Raji (cell line): Measurements from ENCODE around the gene POLR2E.
A peak's percentile ranks its signal among the peaks of the same experiment; 100 is the strongest.

ENCODE experiments used
- POLR2A ChIP-seq: IDR thresholded peaks from 2 replicates; pipeline ENCODE4 v1.6.1; 2011; ENCODE audit warnings: low read depth, low read length, control low read depth; ENCODE audit not compliant: insufficient read depth

POLR2E gene

DNA sequence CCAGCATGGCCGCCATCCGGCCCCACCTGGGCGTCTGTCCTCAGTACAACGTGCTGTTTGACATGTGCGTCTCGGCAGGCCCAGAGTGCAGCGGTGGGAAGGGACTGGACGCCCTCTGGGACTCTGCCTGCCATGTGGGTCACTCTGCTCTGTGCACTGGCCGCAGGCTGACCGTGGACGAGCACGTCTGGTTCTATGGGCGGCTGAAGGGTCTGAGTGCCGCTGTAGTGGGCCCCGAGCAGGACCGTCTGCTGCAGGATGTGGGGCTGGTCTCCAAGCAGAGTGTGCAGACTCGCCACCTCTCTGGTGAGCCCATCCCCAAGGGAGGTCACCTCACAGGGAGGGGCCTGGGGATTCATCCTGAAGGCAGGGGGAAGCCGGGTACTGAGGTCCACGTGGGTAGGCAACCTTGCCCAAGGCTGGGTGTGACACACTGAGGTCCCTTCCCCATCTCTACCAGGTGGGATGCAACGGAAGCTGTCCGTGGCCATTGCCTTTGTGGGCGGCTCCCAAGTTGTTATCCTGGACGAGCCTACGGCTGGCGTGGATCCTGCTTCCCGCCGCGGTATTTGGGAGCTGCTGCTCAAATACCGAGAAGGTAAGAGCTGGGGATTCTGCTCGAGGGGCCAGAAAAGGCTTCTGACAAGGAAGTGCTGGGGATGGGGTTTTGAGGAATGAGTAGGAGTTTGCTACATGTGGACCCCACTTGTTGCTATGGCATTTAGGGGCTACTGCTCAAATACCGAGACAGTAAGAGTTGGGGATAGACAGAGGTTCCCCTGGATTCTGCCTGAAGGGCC is 44.0 kb downstream of the POLR2E start:
- no peak for TF ChIP-seq POLR2A

DNA sequence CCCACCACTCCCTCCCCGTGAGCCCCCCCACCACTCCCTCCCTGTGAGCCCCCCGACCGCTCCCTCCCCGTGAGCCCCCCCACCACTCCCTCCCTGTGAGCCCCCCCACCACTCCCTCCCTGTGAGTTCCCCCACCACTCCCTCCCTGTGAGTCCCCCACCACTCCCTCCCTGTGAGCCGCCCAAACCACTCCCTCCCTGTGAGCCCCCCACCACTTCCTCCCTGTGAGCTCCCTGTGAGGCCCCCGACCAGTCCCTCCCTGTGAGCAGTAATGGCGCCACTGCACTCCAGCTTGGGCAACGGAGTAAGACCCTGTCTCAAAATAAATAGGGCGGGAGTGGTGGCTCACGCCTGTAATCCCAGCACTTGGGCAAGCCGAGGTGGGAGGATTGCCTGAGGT is 45.4 kb downstream of the POLR2E start:
- TF ChIP-seq POLR2A: no peak

DNA sequence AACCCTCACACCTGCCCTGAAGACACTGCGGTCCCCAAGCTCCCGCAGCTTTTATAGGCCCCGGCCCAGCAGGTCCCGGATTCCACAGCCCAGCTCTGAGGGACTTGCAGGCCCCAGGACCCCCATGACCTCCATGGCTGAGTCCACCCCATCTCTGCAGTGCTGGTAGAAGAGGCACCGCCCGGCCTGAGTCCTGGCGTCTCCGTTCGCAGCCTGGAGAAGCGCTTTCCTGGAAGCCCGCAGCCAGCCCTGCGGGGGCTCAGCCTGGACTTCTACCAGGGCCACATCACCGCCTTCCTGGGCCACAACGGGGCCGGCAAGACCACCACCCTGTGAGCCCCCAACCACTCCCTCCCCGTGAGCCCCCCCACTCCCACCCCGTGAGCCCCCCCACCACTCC is 46.1 kb downstream of the POLR2E start:
- no peak for TF ChIP-seq POLR2A

DNA sequence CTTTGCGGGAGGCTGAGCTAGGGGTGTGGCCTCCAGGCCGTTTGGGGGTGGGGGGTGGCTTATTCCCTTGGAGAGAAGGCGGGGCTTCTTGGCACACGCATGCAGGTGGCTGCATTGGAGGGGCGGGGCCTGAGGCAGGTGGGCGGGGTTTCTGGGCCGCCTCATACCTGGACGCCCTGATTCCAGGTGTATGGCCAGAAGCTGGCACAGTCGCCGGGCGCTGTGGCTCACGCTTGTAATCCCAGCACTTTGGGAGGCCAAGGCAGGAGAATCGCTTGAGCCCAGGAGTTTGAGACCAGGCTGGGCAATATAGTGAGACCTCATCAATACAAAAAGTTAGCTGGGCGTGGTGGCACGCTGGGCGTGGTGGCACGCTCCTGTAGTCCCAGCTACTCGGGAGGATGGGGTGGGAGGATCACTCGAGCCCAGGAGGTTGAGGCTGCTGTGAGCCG is 47.5 kb downstream of the POLR2E start:
- TF ChIP-seq POLR2A: no peak

DNA sequence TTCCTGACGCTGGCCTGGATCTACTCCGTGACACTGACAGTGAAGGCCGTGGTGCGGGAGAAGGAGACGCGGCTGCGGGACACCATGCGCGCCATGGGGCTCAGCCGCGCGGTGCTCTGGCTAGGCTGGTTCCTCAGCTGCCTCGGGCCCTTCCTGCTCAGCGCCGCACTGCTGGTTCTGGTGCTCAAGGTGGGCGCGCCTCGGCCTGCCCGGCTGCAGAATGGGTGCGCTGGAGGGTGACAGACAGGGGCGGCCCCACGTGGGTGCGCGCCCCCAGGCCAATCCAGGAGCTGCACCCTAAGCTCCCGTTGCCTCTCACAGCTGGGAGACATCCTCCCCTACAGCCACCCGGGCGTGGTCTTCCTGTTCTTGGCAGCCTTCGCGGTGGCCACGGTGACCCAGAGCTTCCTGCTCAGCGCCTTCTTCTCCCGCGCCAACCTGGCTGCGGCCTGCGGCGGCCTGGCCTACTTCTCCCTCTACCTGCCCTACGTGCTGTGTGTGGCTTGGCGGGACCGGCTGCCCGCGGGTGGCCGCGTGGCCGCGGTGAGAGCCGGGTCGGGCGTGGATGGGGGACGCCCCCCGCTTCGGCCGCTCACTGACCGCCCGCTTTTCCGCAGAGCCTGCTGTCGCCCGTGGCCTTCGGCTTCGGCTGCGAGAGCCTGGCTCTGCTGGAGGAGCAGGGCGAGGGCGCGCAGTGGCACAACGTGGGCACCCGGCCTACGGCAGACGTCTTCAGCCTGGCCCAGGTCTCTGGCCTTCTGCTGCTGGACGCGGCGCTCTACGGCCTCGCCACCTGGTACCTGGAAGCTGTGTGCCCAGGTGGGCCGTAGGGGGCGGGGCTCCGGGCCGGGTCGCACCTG is 48.1 kb downstream of the POLR2E start:
- no peak for TF ChIP-seq POLR2A

DNA sequence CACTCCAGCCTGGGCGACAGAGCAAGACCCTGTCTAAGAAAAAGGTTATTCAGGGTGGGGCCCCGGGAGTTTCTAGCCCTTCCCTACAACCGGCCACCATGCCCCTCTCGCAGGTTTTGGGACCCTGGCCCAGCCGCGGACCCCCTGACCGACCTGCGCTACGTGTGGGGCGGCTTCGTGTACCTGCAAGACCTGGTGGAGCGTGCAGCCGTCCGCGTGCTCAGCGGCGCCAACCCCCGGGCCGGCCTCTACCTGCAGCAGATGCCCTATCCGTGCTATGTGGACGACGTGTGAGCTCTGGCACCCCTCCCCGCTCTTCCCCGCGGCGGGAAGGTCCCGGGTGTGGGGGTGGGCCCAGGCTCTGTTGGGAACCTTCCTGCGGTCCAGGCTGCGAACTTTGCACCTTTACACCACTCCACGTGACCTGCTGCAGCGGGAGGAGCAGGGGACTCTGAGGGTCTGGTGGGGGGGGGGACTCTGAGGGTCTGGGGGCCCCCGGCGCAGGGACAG is 49.0 kb downstream of the POLR2E start:
- TF ChIP-seq POLR2A: no peak

DNA sequence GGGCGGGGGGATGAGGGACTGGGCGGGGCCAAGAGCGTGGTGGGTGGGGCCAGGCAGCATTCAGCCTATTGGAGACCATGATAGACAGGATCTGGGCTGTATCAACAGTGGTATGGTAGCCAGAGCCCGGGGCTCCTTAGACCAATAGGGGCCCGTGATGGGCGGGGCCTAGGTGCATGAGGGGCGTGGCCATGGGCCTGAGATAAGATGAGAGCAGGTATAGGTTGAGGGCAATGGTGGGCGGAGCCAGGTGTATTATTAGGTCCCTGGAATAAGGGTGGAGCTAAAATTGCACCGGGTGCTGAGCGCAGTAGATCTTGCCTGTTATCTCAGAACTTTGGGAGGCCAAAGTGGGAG is 50.0 kb downstream of the POLR2E start:
- no peak for TF ChIP-seq POLR2A

DNA sequence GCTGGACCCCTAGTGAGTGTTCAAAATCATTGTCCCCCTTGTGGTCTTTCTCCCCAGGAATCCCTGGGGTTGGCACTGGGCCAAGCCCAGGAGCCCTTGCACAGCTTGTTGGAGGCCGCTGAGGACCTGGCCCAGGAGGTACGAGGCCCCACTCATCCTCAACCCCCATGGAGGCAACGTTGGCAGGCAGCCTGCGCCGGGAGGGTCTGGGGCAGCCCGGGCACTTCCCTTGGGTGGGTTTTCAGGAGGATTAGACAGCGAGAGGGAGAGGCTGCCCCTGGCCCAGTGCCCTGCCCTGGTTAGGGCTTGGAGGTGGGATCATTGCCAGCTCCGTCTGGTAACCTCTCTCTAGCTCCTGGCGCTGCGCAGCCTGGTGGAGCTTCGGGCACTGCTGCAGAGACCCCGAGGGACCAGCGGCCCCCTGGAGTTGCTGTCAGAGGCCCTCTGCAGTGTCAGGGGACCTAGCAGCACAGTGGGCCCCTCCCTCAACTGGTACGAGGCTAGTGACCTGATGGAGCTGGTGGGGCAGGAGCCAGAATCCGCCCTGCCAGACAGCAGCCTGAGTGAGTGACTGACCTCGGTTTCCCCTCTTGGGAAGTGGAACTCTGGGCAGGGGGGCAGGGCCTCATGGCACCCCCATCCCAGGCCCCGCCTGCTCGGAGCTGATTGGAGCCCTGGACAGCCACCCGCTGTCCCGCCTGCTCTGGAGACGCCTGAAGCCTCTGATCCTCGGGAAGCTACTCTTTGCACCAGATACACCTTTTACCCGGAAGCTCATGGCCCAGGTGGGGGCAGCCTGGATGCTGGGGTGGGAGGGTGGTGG is 52.3 kb downstream of the POLR2E start:
- TF ChIP-seq POLR2A: no peak

DNA sequence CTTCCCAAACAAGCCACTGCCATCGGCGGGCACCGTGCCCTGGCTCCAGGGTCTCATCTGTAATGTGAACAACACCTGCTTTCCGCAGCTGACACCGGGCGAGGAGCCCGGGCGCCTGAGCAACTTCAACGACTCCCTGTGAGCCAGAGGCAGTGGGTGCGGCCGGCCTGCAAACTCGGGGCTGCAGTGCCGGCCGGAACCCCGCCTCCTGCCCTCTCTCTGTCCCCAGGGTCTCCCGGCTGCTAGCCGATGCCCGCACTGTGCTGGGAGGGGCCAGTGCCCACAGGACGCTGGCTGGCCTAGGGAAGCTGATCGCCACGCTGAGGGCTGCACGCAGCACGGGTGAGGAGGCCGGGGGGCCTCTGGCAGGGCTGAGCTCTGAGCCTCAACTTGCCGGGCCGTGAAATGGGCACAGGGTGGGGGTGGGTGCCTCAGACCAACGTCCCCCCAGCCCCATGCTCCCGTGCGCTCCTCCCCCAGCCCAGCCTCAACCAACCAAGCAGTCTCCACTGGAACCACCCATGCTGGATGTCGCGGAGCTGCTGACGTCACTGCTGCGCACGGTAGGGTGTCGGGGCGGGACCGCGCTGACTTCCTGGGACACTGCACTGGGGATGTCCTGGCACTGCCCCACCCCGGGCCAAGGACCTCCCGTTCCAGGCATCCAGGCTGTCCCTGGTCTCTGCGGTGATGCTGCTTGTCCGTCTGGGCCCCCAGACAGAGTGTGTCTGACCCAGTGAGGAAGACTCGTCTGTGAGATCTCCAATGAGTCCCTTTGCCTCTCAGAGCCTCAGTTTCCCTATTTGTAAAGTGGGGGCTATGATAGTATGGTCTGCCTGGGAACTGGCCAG is 53.1 kb downstream of the POLR2E start:
- TF ChIP-seq POLR2A: no peak

DNA sequence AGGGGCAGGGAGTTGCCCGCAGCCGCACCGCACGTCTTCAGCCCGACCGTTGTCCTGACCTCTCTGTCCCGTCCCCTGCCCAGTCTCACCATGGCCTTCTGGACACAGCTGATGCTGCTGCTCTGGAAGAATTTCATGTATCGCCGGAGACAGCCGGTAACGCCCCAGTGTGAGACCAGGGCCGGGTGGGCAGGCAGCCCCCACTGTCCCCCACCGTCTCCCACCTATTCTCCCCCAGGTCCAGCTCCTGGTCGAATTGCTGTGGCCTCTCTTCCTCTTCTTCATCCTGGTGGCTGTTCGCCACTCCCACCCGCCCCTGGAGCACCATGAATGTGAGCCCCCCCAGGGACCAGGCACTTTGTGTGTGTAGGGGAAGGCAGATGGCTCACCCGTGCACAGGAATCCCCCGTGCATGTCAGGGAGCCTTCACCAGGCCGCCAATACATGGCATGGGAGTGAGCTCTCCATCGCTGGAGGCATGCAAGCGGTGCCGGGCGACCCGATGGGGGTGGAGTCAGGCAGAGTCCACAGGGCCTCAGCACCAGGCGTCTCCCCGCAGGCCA is 53.8 kb downstream of the POLR2E start:
- TF ChIP-seq POLR2A: no peak

DNA sequence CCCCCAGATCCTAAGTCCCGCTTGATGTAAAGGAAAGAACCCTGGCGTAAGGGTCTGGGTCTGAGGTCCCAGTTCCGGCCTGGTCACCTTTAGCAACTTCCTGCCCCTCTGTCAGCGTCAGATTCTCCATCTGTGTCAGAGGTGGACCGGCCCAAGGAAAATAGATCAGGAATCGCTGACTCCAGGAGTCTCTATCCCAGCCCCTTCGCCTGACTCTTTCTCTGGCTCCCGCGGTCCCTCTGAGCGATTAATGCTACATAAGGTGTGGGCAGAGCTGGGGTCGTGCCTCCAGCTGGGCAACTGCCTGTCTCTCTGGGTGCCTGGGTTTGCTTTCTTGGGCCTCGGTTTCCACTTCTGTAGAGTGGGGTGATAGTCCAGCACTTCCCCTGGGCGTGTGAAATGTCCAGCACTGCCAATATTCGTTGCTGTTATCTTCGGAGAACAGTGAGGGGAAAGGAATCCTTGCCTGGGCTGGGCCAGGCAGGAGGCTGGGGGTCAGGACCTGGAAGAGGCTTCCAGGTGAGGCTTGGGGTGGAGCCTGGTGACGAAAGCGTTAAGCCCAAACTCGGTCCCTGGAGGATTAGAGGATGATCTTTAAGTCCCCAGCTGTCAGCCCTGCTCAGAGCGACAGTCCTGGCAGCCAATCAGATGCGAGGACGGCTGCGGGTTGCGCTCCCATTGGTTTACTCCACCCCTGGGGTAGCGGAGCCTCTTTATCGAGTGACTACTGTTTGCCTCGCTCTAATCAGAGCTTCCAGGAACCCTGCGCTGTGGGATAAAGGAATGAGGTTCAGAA is 54.5 kb downstream of the POLR2E start:
- TF ChIP-seq POLR2A: no peak

DNA sequence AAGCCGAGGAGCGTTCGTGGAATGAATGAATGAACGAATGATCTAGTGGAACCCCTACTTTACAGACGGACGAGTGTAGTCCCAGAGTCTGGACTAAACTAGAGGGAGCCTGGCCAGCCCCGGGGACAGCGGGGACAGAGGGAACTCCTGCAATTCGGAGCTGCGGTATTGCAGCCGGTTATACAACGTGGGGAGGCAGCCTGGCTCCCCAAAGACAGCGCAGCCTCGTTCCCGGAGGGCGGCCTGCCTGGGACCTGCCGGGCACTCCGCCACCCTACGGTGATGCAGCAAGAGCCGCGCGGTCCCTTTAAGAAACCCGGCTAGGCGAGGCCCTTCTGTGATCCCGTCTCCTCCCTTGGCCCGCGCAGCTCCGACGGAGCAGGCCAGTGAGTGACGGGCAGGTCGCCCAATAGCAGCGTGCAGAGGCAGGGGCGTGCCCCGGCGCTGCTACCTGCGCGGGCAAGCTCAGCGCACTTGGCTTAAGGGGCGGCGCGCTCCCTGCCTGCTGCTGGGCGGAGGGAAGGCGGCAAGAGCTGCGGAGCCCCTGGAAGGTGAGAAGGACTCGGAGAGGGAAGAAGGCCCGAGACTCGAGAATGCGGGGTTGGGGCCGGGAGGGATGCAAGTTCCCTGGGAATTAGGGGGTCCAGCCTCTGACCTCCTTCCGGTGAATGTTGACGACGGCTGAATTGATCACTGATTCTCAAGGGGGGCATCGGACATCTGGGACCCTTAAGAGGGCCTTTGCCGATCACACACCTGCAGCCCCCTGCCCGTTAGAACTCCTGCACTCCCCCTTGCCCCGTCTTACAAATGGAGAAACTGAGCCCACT is 55.3 kb downstream of the POLR2E start, which contains the start of gene ABCA7:
TSS of gene ABCA7 (plus strand) at position 462 of the 830 bp plus-strand sequence. CDS start 1,255 bp downstream, outside the sequence.
- peak; percentile 83 for TF ChIP-seq POLR2A

DNA sequence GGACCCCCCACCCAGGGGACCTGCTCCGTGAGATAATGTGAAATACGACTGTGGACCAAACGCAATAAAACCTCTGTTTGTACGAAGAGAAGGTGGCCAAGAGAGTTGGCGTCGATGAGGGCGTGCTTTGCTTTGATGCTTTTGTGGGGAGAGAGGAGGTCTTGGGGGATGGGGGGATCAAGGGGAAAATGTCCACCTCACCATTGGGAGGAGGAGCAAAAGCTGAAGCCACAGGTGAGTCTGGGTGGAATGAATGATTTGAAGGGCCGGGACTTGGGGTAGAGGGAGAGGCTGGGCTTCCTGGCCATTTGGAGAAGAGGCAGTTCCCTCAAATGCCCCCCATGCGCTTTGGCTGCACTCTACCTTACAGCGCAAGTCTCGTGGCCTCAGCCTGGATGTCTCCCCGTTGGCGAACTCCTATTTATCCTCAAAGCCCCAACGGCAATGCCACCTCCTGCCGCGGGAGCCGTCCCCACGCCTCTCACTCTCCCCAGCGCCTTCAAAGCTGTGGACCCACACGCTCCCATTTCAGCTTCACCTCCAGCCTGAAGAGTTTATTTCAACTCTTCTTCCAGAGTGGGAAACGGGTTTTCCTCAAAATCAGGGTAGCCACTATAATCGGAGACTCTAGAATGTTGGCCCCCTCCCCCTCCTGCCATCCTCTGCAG is 56.1 kb downstream of the POLR2E start:
- TF ChIP-seq POLR2A: no peak
